Measurements from ENCODE around the gene SLC18A2.

- TF ChIP-seq POLR2AphosphoS5 (IDR thresholded peaks at IDR 0.05; ENCODE audit: borderline replicate concordance, low read depth, low read length) (no peak), EZH2 (IDR thresholded peaks at IDR 0.05) (no peak), FOXP2 (optimal IDR thresholded peaks at IDR 0.05; ENCODE audit: control extremely low read depth, extremely low read length, insufficient read depth) (no peak)
Measured at GRCh38 chr10:117306674-117307073, 65.8 kb downstream of the SLC18A2 start.
